SK-N-SH (cell line): ENCODE results near the gene SFR1.

ENCODE experiments used
- EP300 ChIP-seq, 2 experiments: IDR thresholded peaks; 2 replicates each; pipeline versions ENCODE4 v1.4.0 to v1.6.1; 2012; ENCODE audit warnings: borderline replicate concordance in 1 of 2, low read depth in 1 of 2, low read length in 1 of 2
- GATA2 ChIP-seq: sonication (generic); formaldehyde crosslinking; IDR thresholded peaks from 2 replicates; pipeline ENCODE4 v1.5.0; 2020; ENCODE audit warnings: mild to moderate bottlenecking, missing genetic modification reagents
- MXI1 ChIP-seq: IDR thresholded peaks from 2 replicates; pipeline ENCODE4 v1.6.1; 2012; ENCODE audit warnings: mild to moderate bottlenecking, low read depth, low read length, improper control_type of control experiment
- RAD21 ChIP-seq: IDR thresholded peaks from 2 replicates; pipeline ENCODE4 v1.6.1; 2012; ENCODE audit warnings: mild to moderate bottlenecking, low read length
- RFX5 ChIP-seq: IDR thresholded peaks from 2 replicates; pipeline ENCODE4 v1.6.1; 2012; ENCODE audit warnings: mild to moderate bottlenecking, improper control_type of control experiment, low read length
- SIN3A ChIP-seq: IDR thresholded peaks from 2 replicates; pipeline ENCODE4 v1.6.1; 2012; ENCODE audit warnings: low read depth, mild to moderate bottlenecking, low read length, moderate library complexity, borderline replicate concordance
- TEAD4 ChIP-seq: IDR thresholded peaks from 2 replicates; pipeline ENCODE4 v1.4.0; 2012; ENCODE audit warnings: mild to moderate bottlenecking, borderline replicate concordance; ENCODE audit not compliant: insufficient read depth
- TF ChIP-seq, protein P1 (sequence below): fragments of 200-600 bp; sonication (generic); IDR thresholded peaks from 2 replicates; pipeline ENCODE4 v1.6.1; 2017; ENCODE audit warnings: antibody characterized with exemption, mild to moderate bottlenecking, moderate library complexity
- TF ChIP-seq, protein P2 (sequence below): IDR thresholded peaks from 2 replicates; pipeline ENCODE4 v1.4.0; 2012; ENCODE audit warnings: low read depth, borderline replicate concordance
- TF ChIP-seq, protein P3 (sequence below): IDR thresholded peaks from 2 replicates; pipeline ENCODE4 v1.4.0; 2012; ENCODE audit warnings: low read depth, borderline replicate concordance

DNA sequence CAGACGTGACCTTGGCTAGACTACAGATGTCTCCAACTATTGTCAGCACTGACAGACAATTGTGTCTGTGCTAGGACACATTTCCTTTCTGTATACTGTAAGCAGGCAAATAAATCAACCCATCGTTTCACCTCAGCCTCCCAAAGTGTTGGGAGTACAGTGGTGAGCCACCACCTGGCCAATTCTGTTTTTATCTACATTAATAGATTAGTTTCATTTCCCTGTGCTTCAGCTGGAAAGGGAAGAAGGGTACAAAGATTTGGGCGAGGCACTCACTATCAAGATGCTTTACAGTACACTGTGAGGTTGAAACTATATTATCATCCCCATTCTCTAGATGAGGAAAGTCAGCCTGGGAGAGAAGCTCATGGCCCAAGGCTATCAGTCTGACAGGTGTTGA, 21.9 kb downstream of the SFR1 start:
- TF ChIP-seq EP300 (IDR thresholded peaks at IDR 0.05; ENCODE audit: borderline replicate concordance in 1 of 2, low read depth in 1 of 2, low read length in 1 of 2), result no peak
- TF ChIP-seq, protein P1, sequence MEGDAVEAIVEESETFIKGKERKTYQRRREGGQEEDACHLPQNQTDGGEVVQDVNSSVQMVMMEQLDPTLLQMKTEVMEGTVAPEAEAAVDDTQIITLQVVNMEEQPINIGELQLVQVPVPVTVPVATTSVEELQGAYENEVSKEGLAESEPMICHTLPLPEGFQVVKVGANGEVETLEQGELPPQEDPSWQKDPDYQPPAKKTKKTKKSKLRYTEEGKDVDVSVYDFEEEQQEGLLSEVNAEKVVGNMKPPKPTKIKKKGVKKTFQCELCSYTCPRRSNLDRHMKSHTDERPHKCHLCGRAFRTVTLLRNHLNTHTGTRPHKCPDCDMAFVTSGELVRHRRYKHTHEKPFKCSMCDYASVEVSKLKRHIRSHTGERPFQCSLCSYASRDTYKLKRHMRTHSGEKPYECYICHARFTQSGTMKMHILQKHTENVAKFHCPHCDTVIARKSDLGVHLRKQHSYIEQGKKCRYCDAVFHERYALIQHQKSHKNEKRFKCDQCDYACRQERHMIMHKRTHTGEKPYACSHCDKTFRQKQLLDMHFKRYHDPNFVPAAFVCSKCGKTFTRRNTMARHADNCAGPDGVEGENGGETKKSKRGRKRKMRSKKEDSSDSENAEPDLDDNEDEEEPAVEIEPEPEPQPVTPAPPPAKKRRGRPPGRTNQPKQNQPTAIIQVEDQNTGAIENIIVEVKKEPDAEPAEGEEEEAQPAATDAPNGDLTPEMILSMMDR, result no peak
- TF ChIP-seq, protein P2, sequence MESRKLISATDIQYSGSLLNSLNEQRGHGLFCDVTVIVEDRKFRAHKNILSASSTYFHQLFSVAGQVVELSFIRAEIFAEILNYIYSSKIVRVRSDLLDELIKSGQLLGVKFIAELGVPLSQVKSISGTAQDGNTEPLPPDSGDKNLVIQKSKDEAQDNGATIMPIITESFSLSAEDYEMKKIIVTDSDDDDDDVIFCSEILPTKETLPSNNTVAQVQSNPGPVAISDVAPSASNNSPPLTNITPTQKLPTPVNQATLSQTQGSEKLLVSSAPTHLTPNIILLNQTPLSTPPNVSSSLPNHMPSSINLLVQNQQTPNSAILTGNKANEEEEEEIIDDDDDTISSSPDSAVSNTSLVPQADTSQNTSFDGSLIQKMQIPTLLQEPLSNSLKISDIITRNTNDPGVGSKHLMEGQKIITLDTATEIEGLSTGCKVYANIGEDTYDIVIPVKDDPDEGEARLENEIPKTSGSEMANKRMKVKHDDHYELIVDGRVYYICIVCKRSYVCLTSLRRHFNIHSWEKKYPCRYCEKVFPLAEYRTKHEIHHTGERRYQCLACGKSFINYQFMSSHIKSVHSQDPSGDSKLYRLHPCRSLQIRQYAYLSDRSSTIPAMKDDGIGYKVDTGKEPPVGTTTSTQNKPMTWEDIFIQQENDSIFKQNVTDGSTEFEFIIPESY, result no peak
- TF ChIP-seq RFX5, result no peak
- TF ChIP-seq SIN3A, result no peak
- TF ChIP-seq, protein P3, sequence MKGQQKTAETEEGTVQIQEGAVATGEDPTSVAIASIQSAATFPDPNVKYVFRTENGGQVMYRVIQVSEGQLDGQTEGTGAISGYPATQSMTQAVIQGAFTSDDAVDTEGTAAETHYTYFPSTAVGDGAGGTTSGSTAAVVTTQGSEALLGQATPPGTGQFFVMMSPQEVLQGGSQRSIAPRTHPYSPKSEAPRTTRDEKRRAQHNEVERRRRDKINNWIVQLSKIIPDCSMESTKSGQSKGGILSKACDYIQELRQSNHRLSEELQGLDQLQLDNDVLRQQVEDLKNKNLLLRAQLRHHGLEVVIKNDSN, result no peak
- no peak for TF ChIP-seq MXI1
- TF ChIP-seq TEAD4, result no peak
- TF ChIP-seq RAD21, result no peak
- no peak for TF ChIP-seq GATA2 (CRISPR knock-in tag)
